Right ventricle myocardium inferior (tissue), 1 donor: ENCODE results near the gene PLEKHA7. TPM values are rescaled to one million over a fixed set of nuclear protein-coding genes. Genes with fewer than 3 reads are reported as not detected.
"Not testable (repeated sequence)": the region's sequence is repeated elsewhere in the genome, so short reads cannot be mapped to it uniquely, and the experiment has no call there.

ENCODE experiments used
- ATAC-seq: fragments of 200-7000 bp; cut with Tn5 transposase; one replicate; pipeline ENCODE4 v1.9.1; 2020; ENCODE audit warnings: mild to moderate bottlenecking, moderate library complexity
- DNase-seq: peaks from one replicate; pipeline ENCODE4 v3.0.0; 2021; ENCODE audit errors: missing footprints
- intact Hi-C: fragments of 100-400 bp; cut with DNase I; formaldehyde crosslinking; loops from one replicate; pipeline ENCODE4 v1.11.0; 2022
- total RNA-seq: library from RNA; stranded (reverse); fragmentation: NEBNext Ultra II Directional; extraction: Animal tissue kit (Norgen Biotek cat#: 25700); gene quantifications from one replicate; pipeline ENCODE4 v1.2.1, GENCODE V29; 2021
- donor health status: DM: no; HTN: yes; CAD: no; lungs with severe emphysema.

PLEKHA7 gene
- total RNA-seq, 1 donor from 2014 or later: 18.3 TPM

GRCh38 chr11:16873289-16873688 lies 140.9 kb downstream of the PLEKHA7 start:
- DNase-seq: no peak
- ATAC-seq: peak; percentile 41
- intact Hi-C loops: no loop called here

- DNase-seq (no peak), ATAC-seq (no peak)
- intact Hi-C loops: no loop called here
Measured at GRCh38 chr11:16871368-16871767, 142.8 kb downstream of the PLEKHA7 start.

GRCh38 chr11:16867097-16867496 lies 147.1 kb downstream of the PLEKHA7 start:
- ATAC-seq: no peak
- DNase-seq: no peak
- intact Hi-C loops: no loop called here

GRCh38 chr11:16864428-16864827 lies 149.8 kb downstream of the PLEKHA7 start:
- ATAC-seq, intact Hi-C loops: not testable (repeated sequence)

GRCh38 chr11:16863389-16863788 lies 150.8 kb downstream of the PLEKHA7 start:
- ATAC-seq: peak; percentile 67
- DNase-seq: no peak
- intact Hi-C loops: no loop called here

More at GRCh38 chr11:16864428-16864827, 149.8 kb downstream of the PLEKHA7 start:
- DNase-seq: not testable (repeated sequence)

GRCh38 chr11:16862726-16863125 lies 151.5 kb downstream of the PLEKHA7 start:
- intact Hi-C loops: no loop called here
- ATAC-seq (no peak), DNase-seq (no peak)

GRCh38 chr11:16861862-16862261 lies 152.4 kb downstream of the PLEKHA7 start:
- no peak for DNase-seq
- ATAC-seq: no peak
- intact Hi-C loops: no loop called here

- ATAC-seq (no peak), DNase-seq (no peak)
- intact Hi-C loops: no loop called here
Measured at GRCh38 chr11:16860617-16861016, 153.6 kb downstream of the PLEKHA7 start.

GRCh38 chr11:16859651-16860050 lies 154.6 kb downstream of the PLEKHA7 start:
- DNase-seq (no peak), ATAC-seq (no peak)
- intact Hi-C loops: no loop called here

- intact Hi-C loops: loop anchor here (2.0 kb wide), 1 partner anchor 24 kb away; no protein-coding TSS in a partner anchor
- DNase-seq (no peak), ATAC-seq (peak; percentile 85)
Measured at GRCh38 chr11:16857186-16857585, 157.0 kb downstream of the PLEKHA7 start.

- ATAC-seq (peak; percentile 83), DNase-seq (no peak)
- intact Hi-C loops: loop anchor here (2.0 kb wide), 1 partner anchor 25 kb away; no protein-coding TSS in a partner anchor
Measured at GRCh38 chr11:16856022-16856471, 158.2 kb downstream of the PLEKHA7 start.

GRCh38 chr11:16854979-16855378 lies 159.2 kb downstream of the PLEKHA7 start:
- intact Hi-C loops: no loop called here
- no peak for ATAC-seq
- DNase-seq: no peak

GRCh38 chr11:16853859-16854258 lies 160.4 kb downstream of the PLEKHA7 start:
- intact Hi-C loops: no loop called here
- ATAC-seq: peak; percentile 12
- no peak for DNase-seq

GRCh38 chr11:16853266-16853665 lies 160.9 kb downstream of the PLEKHA7 start:
- intact Hi-C loops: no loop called here
- DNase-seq (no peak), ATAC-seq (no peak)

- intact Hi-C loops: no loop called here
- no peak for ATAC-seq
- DNase-seq: no peak
Measured at GRCh38 chr11:16846305-16846704, 167.9 kb downstream of the PLEKHA7 start.

GRCh38 chr11:16844268-16844771 lies 169.9 kb downstream of the PLEKHA7 start:
- DNase-seq (no peak), ATAC-seq (no peak)

GRCh38 chr11:16843294-16843693 lies 170.9 kb downstream of the PLEKHA7 start:
- ATAC-seq: no peak
- intact Hi-C loops: no loop called here

More at GRCh38 chr11:16844268-16844771, 169.9 kb downstream of the PLEKHA7 start:
- intact Hi-C loops: no loop called here

GRCh38 chr11:16841984-16842383 lies 172.2 kb downstream of the PLEKHA7 start:
- intact Hi-C loops: no loop called here
- ATAC-seq: no peak
- DNase-seq: no peak

More at GRCh38 chr11:16843294-16843693, 170.9 kb downstream of the PLEKHA7 start:
- DNase-seq: no peak

- ATAC-seq: no peak
- no peak for DNase-seq
- intact Hi-C loops: no loop called here
Measured at GRCh38 chr11:16841481-16841880, 172.7 kb downstream of the PLEKHA7 start.

GRCh38 chr11:16840951-16841350 lies 173.3 kb downstream of the PLEKHA7 start:
- ATAC-seq (no peak), DNase-seq (no peak)
- intact Hi-C loops: no loop called here

GRCh38 chr11:16839821-16840220 lies 174.4 kb downstream of the PLEKHA7 start:
- no peak for ATAC-seq
- intact Hi-C loops: no loop called here
- DNase-seq: no peak
